Endothelial cell of umbilical vein (primary cell): ENCODE data around the gene RSPO1. TPM values are rescaled to one million over a fixed set of nuclear protein-coding genes. Genes with fewer than 3 reads are reported as not detected.

ENCODE experiments used
- BruUV-seq: library from RNA; stranded (reverse); fragments of 400-500 nt; replicated peaks from 2 replicates; lab custom pipeline; 2021; lab: Mats Ljungman, UMichigan
- CTCF ChIA-PET: fragments of 300-600, 350-600 bp; sonication (Branson Sonifier 250); formaldehyde crosslinking; loops from one replicate; lab custom pipeline; 2021; ENCODE audit warnings: antibody characterized with exemption, inconsistent platforms; lab: Charles Lee
- POLR2A ChIA-PET: fragments of 300-600, 350-600 bp; sonication (Branson Sonifier 250); formaldehyde crosslinking; loops from one replicate; lab custom pipeline; 2021; ENCODE audit warnings: antibody characterized with exemption, inconsistent platforms; lab: Charles Lee
- DNase-seq: peaks from one replicate; pipeline ENCODE4 v3.0.0-alpha.2; 2011; ENCODE audit warnings: low read depth, low spot score
- FAIRE-seq: peaks from 2 replicates; lab custom pipeline; 2011; peaks lifted over from hg19 to GRCh38; lab: Jason Lieb, UNC
- H2AFZ ChIP-seq: 2 replicates; pipeline ENCODE4 v1.6.0; 2012; ENCODE audit warnings: low read depth, low read length, control low read depth, inconsistent platforms
- H3K27ac ChIP-seq: 2 replicates; pipeline ENCODE4 v1.5.1; 2011; ENCODE audit warnings: low read depth, mild to moderate bottlenecking, control low read depth, low read length, moderate library complexity; ENCODE audit not compliant: insufficient read depth
- H3K27me3 ChIP-seq, 2 experiments: 2 replicates each; pipeline versions ENCODE4 v1.6.0 to v1.6.1; 2011; ENCODE audit warnings: low read length in 2 of 2, mixed read lengths in 1 of 2; ENCODE audit not compliant: control insufficient read depth in 2 of 2, insufficient read depth in 2 of 2
- H3K36me3 ChIP-seq, 2 experiments: 2 replicates in 1 of 2; 3 replicates in 1 of 2; pipeline ENCODE4 v1.5.1; 2011; ENCODE audit warnings: low read length in 2 of 2, mild to moderate bottlenecking in 1 of 2, moderate library complexity in 1 of 2; ENCODE audit not compliant: control insufficient read depth in 2 of 2, insufficient read depth in 2 of 2; ENCODE audit errors: extremely low read depth in 1 of 2
- H3K4me1 ChIP-seq: 3 replicates; pipeline ENCODE4 v1.5.1; 2011; ENCODE audit warnings: mild to moderate bottlenecking, low read length; ENCODE audit not compliant: control insufficient read depth, insufficient read depth; ENCODE audit errors: extremely low read depth
- H3K4me2 ChIP-seq: 2 replicates; pipeline ENCODE4 v1.6.1; 2011; ENCODE audit warnings: low read length, control low read depth, mixed read lengths; ENCODE audit not compliant: insufficient read depth
- H3K4me3 ChIP-seq, 3 experiments: fragments of 200-600 bp in 1 of 3; sonication (generic), shearing (Covaris generic) in 1 of 3; replicated peaks in 1 of 3; 2 replicates each; pipeline ENCODE4 v1.5.1; 2011 to 2016; ENCODE audit warnings: control low read depth in 3 of 3, low read length in 3 of 3, mild to moderate bottlenecking in 2 of 3, inconsistent platforms in 1 of 3, low read depth in 1 of 3, moderate library complexity in 1 of 3; ENCODE audit not compliant: insufficient read depth in 1 of 3
- H3K79me2 ChIP-seq: 2 replicates; pipeline ENCODE4 v1.6.0; 2012; ENCODE audit warnings: low read length, inconsistent platforms; ENCODE audit not compliant: control insufficient read depth, insufficient read depth
- H3K9ac ChIP-seq: replicated peaks from 2 replicates; pipeline ENCODE3; 2011; ENCODE audit warnings: low read length, control low read depth; ENCODE audit not compliant: insufficient read depth; ENCODE audit errors: extremely low read depth
- H3K9me1 ChIP-seq: replicated peaks from 3 replicates; pipeline ENCODE4 v1.6.0; 2011; ENCODE audit warnings: mild to moderate bottlenecking, low read length; ENCODE audit not compliant: control insufficient read depth, insufficient read depth; ENCODE audit errors: extremely low read depth
- H3K9me3 ChIP-seq: replicated peaks from 2 replicates; pipeline ENCODE4 v1.5.1; 2012; ENCODE audit warnings: low read length, inconsistent platforms; ENCODE audit not compliant: control insufficient read depth, insufficient read depth
- H4K20me1 ChIP-seq: replicated peaks from 2 replicates; pipeline ENCODE3; 2011; ENCODE audit warnings: mild to moderate bottlenecking, low read length; ENCODE audit not compliant: control insufficient read depth, insufficient read depth; ENCODE audit errors: extremely low read depth
- EZH2 ChIP-seq: IDR thresholded peaks from 2 replicates; pipeline ENCODE4 v1.6.1; 2012; ENCODE audit warnings: borderline replicate concordance, low read depth, mild to moderate bottlenecking, moderate library complexity, low read length, inconsistent platforms; ENCODE audit not compliant: severe bottlenecking
- FOS ChIP-seq: IDR thresholded peaks from 2 replicates; pipeline ENCODE4 v1.6.1; 2011; ENCODE audit warnings: mild to moderate bottlenecking, low read length, moderate library complexity, borderline replicate concordance; ENCODE audit not compliant: insufficient read depth
- JUN ChIP-seq: IDR thresholded peaks from 2 replicates; pipeline ENCODE4 v1.6.1; 2011; ENCODE audit warnings: borderline replicate concordance, low read depth; ENCODE audit not compliant: insufficient read length, insufficient read depth
- MYC ChIP-seq: IDR thresholded peaks from one replicate; pipeline ENCODE4 v1.6.1; 2011; ENCODE audit warnings: mild to moderate bottlenecking, low read depth, low read length
- POLR2A ChIP-seq: IDR thresholded peaks from 2 replicates; pipeline ENCODE4 v1.6.1; 2012; ENCODE audit warnings: low read depth, mild to moderate bottlenecking, control low read depth, low read length
- POLR2AphosphoS5 ChIP-seq: IDR thresholded peaks from 2 replicates; pipeline ENCODE4 v1.6.1; 2012; ENCODE audit warnings: low read depth, mild to moderate bottlenecking, control low read depth, low read length, moderate library complexity; ENCODE audit not compliant: insufficient read depth
- dilution Hi-C: fragments of 300-500 bp; cut with MboI; formaldehyde crosslinking; loops from one replicate; pipeline ENCODE4 v1.15.0; 2019; ENCODE audit warnings: low sequenced_read_pairs; ENCODE audit not compliant: extremely low pct_ligation_motif_present
- intact Hi-C: fragments of 100-400 bp; cut with micrococcal nuclease; formaldehyde crosslinking; loops from one replicate; pipeline ENCODE4 v1.10.0; 2022
- polyA plus RNA-seq, 4 experiments: library from polyadenylated mRNA; depleted of rRNA in 3 of 4; stranded (reverse) in 3 of 4; unstranded in 1 of 4; fragments of >200 nt; gene quantifications; 2 replicates each; pipeline versions ENCODE4 v1.2.1 to v1.2.3, GENCODE V29; 2011 to 2012; ENCODE audit warnings: missing spikeins in 1 of 4
- total RNA-seq: library from RNA; stranded (reverse); gene quantifications from 2 replicates; pipeline ENCODE4 v1.2.3, GENCODE V29; 2021
- TF ChIP-seq, protein P1 (sequence below): IDR thresholded peaks from 2 replicates; pipeline ENCODE4 v1.6.1; 2011; ENCODE audit not compliant: insufficient read depth, insufficient read length

Gene RSPO1
- total and polyA plus RNA-seq, 2 donors (not counting 3 experiments of a cell fraction or from before 2014, with no cell fraction given) = not detected

DNA sequence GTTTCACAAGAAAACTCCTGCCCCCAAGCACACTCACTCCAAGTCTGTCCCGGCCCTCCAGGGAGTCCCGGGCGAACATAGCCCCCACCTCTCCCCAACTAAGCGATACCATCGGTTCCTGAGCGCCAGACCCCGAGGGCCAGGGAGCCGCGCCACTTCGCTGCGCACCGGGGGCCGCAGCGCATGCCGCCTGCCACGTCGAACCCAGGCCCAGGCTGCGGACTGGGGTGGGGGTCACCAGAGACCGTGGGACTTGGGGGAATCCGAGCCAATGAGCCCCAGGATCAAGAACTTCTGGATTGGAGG, 801 bp downstream of the RSPO1 start:
- no peaks in the 10 kb centered on the region for H3K79me2 ChIP-seq
- FAIRE-seq (no peak), DNase-seq (no peak)
- H3K27me3 ChIP-seq = peaks cover 68 to 70% of the 10 kb centered on the region in 2 experiments
- intact Hi-C loops (no loop called here), dilution Hi-C loops (no loop called here)
- no peaks in the 10 kb centered on the region for H3K9me3 ChIP-seq
- H3K9me1 ChIP-seq = no peaks in the 10 kb centered on the region
- H3K4me2 ChIP-seq = no peak overlapping the region
- H3K4me3 ChIP-seq = no peak overlapping the region
- ChIA-PET POLR2A (no interaction called here), CTCF (no interaction called here)
- no peak overlapping the region for H3K27ac ChIP-seq
- no peak overlapping the region for H2AFZ ChIP-seq
- no peaks in the 10 kb centered on the region for H4K20me1 ChIP-seq
- no peaks in the 10 kb centered on the region for H3K36me3 ChIP-seq
- H3K9ac ChIP-seq = no peak overlapping the region
- H3K4me1 ChIP-seq = no peaks in the 10 kb centered on the region
- no peak for TF ChIP-seq POLR2AphosphoS5
- TF ChIP-seq, protein P1, sequence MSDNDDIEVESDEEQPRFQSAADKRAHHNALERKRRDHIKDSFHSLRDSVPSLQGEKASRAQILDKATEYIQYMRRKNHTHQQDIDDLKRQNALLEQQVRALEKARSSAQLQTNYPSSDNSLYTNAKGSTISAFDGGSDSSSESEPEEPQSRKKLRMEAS = no peak
- TF ChIP-seq JUN = no peak
- TF ChIP-seq EZH2 = peak; percentile 90
- TF ChIP-seq MYC = no peak
- BruUV-seq = no TSS peak

- Histone ChIP-seq H3K36me3 (no peaks in the 10 kb centered on the region), H3K27ac (no peak overlapping the region), H3K4me3 (no peak overlapping the region), H3K9me3 (no peaks in the 10 kb centered on the region), H3K9me1 (no peaks in the 10 kb centered on the region), H3K4me1 (no peaks in the 10 kb centered on the region), H4K20me1 (no peaks in the 10 kb centered on the region), H3K4me2 (no peak overlapping the region), H3K79me2 (no peaks in the 10 kb centered on the region), H3K9ac (no peak overlapping the region), H2AFZ (no peak overlapping the region), H3K27me3 (peaks cover 66 to 70% of the 10 kb centered on the region in 2 experiments)
- BruUV-seq = no TSS peak
- DNase-seq = no peak
- FAIRE-seq = no peak
- TF ChIP-seq MYC (no peak), JUN (no peak), POLR2A (no peak), FOS (no peak)
- intact Hi-C loops (no loop called here), dilution Hi-C loops (no loop called here)
- ChIA-PET CTCF (no interaction called here), POLR2A (no interaction called here)
These were observed 1.4 kb downstream of the RSPO1 start for GRCh38 chr1:37633040-37633937.
